Measurements from ENCODE around the gene KCNT2.

KCNT2 gene

DNA sequence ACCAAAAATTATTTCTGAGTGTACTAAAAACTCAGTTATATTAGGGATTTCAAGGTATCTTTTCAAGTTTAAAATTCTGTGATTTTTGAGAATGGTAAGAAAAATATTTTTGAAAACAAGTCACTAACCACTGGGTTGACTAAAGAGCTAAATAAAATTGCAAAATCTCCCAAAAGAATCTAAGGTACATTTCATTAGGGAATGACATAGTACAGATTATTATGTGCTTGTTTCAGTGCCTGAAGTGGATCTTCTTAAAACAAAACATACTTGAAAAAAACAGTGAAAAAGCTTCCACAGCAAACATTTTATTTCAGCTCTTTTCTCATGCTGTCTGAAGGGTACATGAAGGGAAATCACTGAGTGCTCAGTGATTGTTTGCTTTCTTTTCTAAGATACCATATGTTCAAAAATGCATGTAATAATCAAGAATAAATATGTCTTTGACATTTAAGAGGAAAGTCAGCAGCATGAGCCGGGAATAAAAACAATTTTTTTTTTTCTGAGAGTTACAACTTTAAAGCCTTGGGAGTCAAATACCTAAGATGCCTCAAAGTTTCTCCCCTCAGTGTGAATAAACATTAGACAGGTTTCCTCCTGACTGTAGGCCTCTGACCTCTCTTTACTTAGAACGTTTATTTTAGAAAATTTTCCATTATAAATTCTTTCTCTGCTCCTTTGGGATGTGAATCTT lies 200.7 kb downstream of the KCNT2 start:
- Histone ChIP-seq H3K9me2 (replicated peaks; ENCODE audit: insufficient read depth, low read length) (no peaks in the 10 kb centered on the region), H3K9me3 (replicated peaks; ENCODE audit: insufficient read depth, low read length) (no peaks in the 10 kb centered on the region), H3K79me2 (ENCODE audit: low read length) (no peaks in the 10 kb centered on the region), H4K20me1 (ENCODE audit: insufficient read depth, low read length) (no peaks in the 10 kb centered on the region), H3K36me3 (replicated peaks; ENCODE audit: insufficient read depth, low read length) (no peaks in the 10 kb centered on the region), H3K4me2 (ENCODE audit: low read depth, low read length) (no peak overlapping the region), H3K27me3 (replicated peaks; ENCODE audit: insufficient read depth, low read length) (no peaks in the 10 kb centered on the region), H3F3A (ENCODE audit: insufficient read depth, low read length) (no peaks in the 10 kb centered on the region), H3K4me3 (ENCODE audit: low read length) (no peak overlapping the region), H2AFZ (ENCODE audit: low read length) (no peak overlapping the region), H3K27ac (ENCODE audit: low read length) (no peak overlapping the region), H3K9ac (ENCODE audit: low read length) (no peak overlapping the region), H3K4me1 (ENCODE audit: low read length) (no peaks in the 10 kb centered on the region)
- TF ChIP-seq, protein P1, sequence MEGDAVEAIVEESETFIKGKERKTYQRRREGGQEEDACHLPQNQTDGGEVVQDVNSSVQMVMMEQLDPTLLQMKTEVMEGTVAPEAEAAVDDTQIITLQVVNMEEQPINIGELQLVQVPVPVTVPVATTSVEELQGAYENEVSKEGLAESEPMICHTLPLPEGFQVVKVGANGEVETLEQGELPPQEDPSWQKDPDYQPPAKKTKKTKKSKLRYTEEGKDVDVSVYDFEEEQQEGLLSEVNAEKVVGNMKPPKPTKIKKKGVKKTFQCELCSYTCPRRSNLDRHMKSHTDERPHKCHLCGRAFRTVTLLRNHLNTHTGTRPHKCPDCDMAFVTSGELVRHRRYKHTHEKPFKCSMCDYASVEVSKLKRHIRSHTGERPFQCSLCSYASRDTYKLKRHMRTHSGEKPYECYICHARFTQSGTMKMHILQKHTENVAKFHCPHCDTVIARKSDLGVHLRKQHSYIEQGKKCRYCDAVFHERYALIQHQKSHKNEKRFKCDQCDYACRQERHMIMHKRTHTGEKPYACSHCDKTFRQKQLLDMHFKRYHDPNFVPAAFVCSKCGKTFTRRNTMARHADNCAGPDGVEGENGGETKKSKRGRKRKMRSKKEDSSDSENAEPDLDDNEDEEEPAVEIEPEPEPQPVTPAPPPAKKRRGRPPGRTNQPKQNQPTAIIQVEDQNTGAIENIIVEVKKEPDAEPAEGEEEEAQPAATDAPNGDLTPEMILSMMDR (IDR thresholded peaks at IDR 0.05; ENCODE audit: low read length) = no peak
- no peak for TF ChIP-seq EZH2phosphoT487 (IDR thresholded peaks at IDR 0.05; ENCODE audit: low read length)
- no peak for DNase-seq

DNA sequence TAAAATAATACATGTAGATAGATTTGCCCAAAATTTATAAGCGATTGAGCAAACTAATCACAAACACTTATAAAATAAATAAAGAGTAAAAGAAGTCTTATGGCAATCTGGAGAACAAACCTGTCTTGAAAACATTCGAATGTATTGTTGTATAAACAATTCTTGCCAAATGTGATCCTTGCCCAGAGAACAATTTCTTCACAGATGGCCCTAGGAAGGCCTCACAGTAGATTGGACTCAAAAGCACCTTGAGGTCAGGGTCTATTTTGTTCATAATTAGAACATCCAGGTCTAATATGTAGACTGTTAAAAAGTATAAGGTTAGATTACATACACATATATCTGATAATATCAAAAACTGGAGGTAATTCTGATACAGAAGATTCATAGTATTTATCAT lies 202.4 kb downstream of the KCNT2 start:
- Histone ChIP-seq H3K36me3 (replicated peaks; ENCODE audit: insufficient read depth, low read length) (no peaks in the 10 kb centered on the region), H2AFZ (ENCODE audit: low read length) (no peak overlapping the region), H3K4me2 (ENCODE audit: low read depth, low read length) (no peak overlapping the region), H3K9ac (ENCODE audit: low read length) (no peak overlapping the region), H3F3A (ENCODE audit: insufficient read depth, low read length) (no peaks in the 10 kb centered on the region), H3K27me3 (replicated peaks; ENCODE audit: insufficient read depth, low read length) (no peaks in the 10 kb centered on the region), H3K9me2 (replicated peaks; ENCODE audit: insufficient read depth, low read length) (no peaks in the 10 kb centered on the region), H3K27ac (ENCODE audit: low read length) (no peak overlapping the region), H3K79me2 (ENCODE audit: low read length) (no peaks in the 10 kb centered on the region), H4K20me1 (ENCODE audit: insufficient read depth, low read length) (no peaks in the 10 kb centered on the region), H3K4me3 (ENCODE audit: low read length) (no peak overlapping the region), H3K9me3 (replicated peaks; ENCODE audit: insufficient read depth, low read length) (no peaks in the 10 kb centered on the region), H3K4me1 (ENCODE audit: low read length) (no peaks in the 10 kb centered on the region)
- DNase-seq = no peak
- no peak for TF ChIP-seq EZH2 (optimal IDR thresholded peaks at IDR 0.05; ENCODE audit: low read depth, low read length)

DNA sequence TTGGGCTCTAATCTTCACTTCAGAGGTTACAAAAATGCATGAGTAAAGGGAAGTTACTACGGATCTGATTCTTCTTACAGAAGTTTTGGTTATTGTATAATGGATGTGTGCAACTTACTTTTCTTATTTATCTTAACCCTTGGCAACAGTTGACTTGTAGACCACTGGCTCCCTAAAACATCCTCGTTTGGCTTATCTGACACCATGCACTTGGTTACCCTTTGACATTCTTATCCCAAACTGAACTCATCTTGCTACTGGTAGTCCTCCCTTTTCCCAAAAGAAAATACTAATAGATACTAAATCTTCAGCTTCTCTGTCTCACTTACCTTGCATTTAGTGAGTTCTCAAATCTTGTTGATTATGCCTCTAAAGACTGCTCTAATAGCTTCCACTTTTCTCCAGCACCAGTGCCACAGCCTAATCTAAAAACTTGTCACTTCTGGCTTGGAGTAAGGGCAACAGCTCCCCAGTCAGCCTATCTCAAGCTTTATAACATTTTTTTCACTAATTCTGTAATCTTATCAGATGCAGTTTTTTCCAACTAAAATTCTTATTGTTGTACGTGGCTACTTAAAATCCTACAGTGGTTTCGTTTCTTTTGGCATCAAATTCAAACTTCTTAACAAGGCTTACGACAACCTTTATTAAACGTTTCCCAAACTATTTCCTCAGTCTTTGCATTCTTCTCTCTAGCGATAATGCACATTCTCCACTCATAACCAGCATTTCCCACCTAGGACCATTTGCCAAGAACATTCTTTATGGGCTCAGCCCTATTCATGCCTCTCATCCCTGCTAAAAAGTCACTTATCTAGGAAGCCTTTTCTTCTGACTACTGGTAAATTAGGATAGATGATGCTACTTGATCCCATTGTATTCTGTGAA lies 204.2 kb downstream of the KCNT2 start:
- Histone ChIP-seq H3K9me3 (replicated peaks; ENCODE audit: insufficient read depth, low read length) (no peaks in the 10 kb centered on the region), H2AFZ (ENCODE audit: low read length) (no peak overlapping the region), H3K27ac (ENCODE audit: low read length) (no peak overlapping the region), H3K27me3 (replicated peaks; ENCODE audit: insufficient read depth, low read length) (no peaks in the 10 kb centered on the region), H3K4me2 (ENCODE audit: low read depth, low read length) (no peak overlapping the region), H3K79me2 (ENCODE audit: low read length) (no peaks in the 10 kb centered on the region), H4K20me1 (ENCODE audit: insufficient read depth, low read length) (no peaks in the 10 kb centered on the region), H3K9me2 (replicated peaks; ENCODE audit: insufficient read depth, low read length) (no peaks in the 10 kb centered on the region), H3K4me1 (ENCODE audit: low read length) (no peaks in the 10 kb centered on the region), H3K9ac (ENCODE audit: low read length) (no peak overlapping the region), H3K4me3 (ENCODE audit: low read length) (no peak overlapping the region), H3K36me3 (replicated peaks; ENCODE audit: insufficient read depth, low read length) (no peaks in the 10 kb centered on the region), H3F3A (ENCODE audit: insufficient read depth, low read length) (no peaks in the 10 kb centered on the region)
- DNase-seq = no peak
- TF ChIP-seq EZH2phosphoT487 (IDR thresholded peaks at IDR 0.05; ENCODE audit: low read length) (no peak), EZH2 (optimal IDR thresholded peaks at IDR 0.05; ENCODE audit: low read depth, low read length) (no peak)

DNA sequence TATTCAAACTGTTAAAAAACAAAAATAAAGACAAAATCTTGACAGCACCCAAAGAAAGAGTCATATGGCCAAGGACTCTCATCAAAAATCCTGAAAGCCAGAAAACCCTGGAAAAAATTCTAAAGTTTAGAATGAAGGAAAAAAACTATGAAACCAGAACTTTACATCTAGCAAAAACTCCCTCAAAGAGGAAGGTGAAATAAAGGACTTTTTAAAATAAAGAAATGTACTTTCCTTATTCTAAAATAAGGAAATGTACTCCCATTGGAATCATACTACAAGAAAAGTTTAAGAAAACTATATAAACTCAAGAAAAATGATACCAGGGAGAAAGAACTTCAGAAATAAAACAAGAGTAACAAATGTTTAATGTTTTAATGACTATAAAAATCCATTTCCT lies 206.3 kb downstream of the KCNT2 start:
- Histone ChIP-seq H4K20me1 (ENCODE audit: insufficient read depth, low read length) (no peaks in the 10 kb centered on the region), H2AFZ (ENCODE audit: low read length) (no peak overlapping the region), H3K9me3 (replicated peaks; ENCODE audit: insufficient read depth, low read length) (no peaks in the 10 kb centered on the region), H3K27ac (ENCODE audit: low read length) (no peak overlapping the region), H3K36me3 (replicated peaks; ENCODE audit: insufficient read depth, low read length) (no peaks in the 10 kb centered on the region), H3K27me3 (replicated peaks; ENCODE audit: insufficient read depth, low read length) (no peaks in the 10 kb centered on the region), H3K9me2 (replicated peaks; ENCODE audit: insufficient read depth, low read length) (no peaks in the 10 kb centered on the region), H3K9ac (ENCODE audit: low read length) (no peak overlapping the region), H3K4me1 (ENCODE audit: low read length) (no peaks in the 10 kb centered on the region), H3K4me3 (ENCODE audit: low read length) (no peak overlapping the region), H3F3A (ENCODE audit: insufficient read depth, low read length) (no peaks in the 10 kb centered on the region), H3K4me2 (ENCODE audit: low read depth, low read length) (no peak overlapping the region), H3K79me2 (ENCODE audit: low read length) (no peaks in the 10 kb centered on the region)
- TF ChIP-seq EZH2 (optimal IDR thresholded peaks at IDR 0.05; ENCODE audit: low read depth, low read length) = no peak
- TF ChIP-seq, protein P1 (IDR thresholded peaks at IDR 0.05; ENCODE audit: low read length) = no peak
- TF ChIP-seq EZH2phosphoT487 (IDR thresholded peaks at IDR 0.05; ENCODE audit: low read length) = no peak
- no peak for DNase-seq
